ENCODE data around the gene OR2A14.
"Not testable (repeated sequence)": the region's sequence is repeated elsewhere in the genome, so short reads cannot be mapped to it uniquely, and the experiment has no call there.

The OR2A14 gene

DNA sequence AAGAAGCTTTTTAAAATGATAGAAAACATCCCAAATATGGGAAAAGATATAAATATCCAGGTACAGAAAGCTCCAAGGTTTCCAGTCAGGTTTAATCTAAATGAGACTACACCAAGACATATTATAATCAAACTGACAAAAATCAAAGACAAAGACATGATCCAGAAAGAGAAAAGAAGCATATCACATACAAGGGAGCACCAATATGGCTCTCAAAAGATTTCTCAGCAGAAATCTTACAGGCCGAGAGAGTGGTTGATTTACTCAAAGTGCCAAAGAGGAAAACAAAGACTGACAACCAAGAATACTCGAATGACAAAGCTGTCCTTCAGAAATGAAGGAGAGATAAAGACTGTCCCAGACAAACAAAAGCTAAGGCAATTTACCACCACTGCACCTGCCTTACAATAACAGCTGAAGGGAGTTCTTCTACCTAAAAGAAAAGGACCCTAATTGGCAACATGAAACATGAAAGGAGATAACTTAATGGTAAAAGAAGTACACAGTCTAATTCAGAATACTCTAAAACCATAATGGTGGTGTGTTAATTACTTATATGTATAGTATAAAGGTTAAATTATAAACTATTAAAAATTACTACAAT is 25.4 kb downstream of the OR2A14 start:
- no peak overlapping the region for H3K4me3 ChIP-seq (ENCODE audit: low read depth, low read length)

DNA sequence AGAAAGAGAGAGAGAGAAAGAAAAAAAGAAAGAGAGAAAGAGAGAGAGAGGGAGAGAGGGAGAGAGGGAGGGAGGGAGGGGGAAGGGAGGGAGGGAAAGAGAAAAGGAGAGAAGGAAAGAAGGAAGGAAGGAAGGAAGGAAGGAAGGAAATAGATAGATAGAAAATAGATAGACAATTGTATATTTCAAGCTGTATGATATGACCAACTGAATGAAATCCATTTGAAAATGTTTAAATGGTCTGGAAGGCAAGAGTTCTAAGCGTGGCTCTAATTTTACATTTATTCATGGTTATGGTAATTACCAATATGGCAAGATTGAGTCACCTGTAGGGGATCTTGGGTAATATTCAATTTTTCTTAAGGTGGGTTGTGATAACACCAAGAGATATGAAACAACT is 35.9 kb downstream of the OR2A14 start:
- no peak overlapping the region for H3K4me3 ChIP-seq (ENCODE audit: low read depth, low read length)

DNA sequence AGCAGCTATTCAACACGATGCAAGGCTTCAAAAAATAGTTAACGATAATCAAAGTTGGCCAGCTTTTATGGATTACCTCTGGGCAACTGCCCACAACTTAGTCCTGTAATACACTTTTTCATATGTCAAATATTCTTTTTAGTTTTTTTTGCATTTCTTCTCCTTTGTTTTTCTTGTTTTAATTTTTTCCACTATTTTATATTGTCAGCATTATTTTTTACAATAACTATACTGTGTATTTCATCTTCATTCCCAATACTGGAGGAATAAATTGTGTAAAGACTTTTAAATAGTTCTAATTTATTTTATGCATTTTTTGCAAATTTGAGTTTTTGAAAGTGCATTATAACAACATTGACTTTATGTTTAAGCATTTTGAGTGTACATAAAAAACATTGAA is 41.8 kb downstream of the OR2A14 start:
- H3K4me3 ChIP-seq (ENCODE audit: low read depth, low read length): no peak overlapping the region

DNA sequence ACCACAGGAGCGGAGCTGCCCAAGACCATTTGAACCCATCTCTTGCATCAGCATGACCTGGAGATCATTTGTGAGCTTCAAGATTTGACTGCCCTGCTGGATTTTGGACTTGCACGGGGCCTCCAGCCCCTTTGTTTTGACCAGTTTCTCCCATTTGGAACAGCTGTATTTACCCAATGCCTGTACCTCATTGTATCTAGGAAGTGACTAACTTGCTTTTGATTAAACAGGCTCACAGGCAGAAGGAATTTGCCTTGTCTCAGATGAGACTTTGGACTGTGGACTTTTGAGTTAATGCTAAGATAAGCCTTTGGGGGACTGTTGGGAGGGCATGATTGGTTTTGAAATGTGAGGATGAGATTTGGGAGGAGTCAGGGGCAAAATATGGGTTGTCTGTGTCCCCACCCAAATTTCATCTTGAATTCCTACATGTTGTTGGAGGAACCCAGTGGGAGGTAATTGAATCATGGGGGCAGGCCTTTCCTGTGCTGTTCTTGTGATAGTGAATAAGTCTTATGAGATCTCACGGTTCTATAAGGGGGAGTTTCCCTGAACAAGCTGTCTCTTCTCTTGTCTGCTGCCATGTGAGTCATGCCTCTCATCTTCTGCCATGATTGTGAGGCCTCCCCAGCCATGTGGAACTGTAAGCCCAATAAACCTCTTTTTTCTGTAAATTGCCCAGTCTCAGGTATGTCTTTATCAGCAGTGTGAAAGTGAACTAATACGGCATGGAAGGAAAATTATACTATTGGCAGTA is 48.8 kb downstream of the OR2A14 start:
- not testable (repeated sequence) for H3K4me3 ChIP-seq (ENCODE audit: low read depth, low read length)

DNA sequence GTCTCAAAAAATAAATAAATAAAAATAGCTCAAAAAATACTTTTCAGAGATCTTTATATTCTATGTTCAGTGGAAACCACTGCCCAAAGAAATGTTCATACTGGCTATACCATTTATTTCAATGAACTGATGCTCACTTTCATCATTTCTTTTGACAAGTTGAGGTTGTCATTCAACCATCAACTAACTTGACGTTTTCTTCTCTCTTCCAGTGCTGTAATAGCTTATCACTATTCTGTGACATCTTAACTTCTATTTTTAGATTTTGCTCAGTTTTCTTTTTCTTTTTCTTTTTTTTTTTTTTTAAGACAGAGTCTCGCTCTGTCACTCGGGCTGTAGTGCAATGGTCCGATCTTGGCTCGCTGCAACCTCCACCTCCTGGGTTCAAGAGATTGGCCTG is 51.6 kb downstream of the OR2A14 start:
- H3K4me3 ChIP-seq (ENCODE audit: low read depth, low read length): no peak overlapping the region

DNA sequence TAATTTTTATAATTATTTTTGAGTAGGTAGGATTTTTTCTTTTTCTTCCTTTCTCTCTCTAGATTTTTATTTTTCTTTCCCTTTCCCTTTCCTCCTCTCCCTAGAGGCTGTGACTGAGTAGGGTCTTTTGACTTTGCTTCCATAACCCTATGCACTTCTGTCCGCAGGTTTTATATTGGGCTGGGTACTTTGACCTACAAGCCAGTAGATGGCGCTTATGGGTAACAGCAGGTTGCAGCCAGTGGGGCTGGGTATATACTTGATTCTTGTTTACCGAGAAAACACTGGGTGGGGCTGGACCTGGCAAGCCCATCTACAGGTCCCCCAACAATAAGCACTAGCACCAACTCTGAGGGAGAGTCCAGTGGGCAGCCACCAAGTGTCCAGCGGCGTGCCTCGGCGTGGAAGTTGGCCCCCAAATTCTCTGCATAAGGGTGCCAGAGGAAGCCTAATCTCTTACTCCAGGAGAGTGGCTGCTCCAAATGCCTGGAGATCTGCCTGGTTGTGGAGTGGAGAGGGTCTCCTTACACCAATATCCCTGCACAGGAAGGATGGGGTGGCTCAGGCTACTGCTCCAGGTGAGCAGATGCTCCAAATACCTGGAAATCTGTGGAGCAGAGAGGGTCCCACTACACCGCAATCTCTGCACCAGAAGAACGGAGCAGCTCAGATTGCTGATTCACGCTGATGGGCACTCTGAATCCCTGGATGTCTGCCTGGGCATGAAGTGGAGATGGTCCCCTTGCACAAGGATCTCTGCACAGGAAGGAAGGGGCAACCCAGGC is 55.6 kb downstream of the OR2A14 start:
- H3K4me3 ChIP-seq (ENCODE audit: low read depth, low read length): not testable (repeated sequence)

DNA sequence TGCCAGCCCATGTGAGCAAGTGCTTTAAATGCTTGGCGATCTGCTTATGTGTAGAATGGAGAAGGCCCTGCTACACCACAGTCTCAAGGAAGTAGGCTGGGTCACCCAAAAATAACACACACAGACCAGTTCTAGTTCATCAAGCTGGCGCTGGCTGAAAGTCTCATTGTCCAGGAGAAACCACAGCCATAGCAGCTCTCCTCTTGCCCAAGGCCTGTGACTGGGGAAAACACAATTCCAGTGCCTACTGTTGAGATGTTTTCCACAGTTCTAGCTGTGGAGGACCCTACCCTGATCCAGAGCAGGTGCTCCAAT is 56.1 kb downstream of the OR2A14 start:
- H3K4me3 ChIP-seq (ENCODE audit: low read depth, low read length): not testable (repeated sequence)
